Stimulated activated CD8-positive, alpha-beta memory T cell treated with anti-CD3 and anti-CD28 coated beads, Interleukin-12 subunit alpha, Interleukin-12 subunit beta, amount 100 ng/mL, for 24 hours (primary cell): ENCODE results near the gene PCDHB15.
"Not testable (repeated sequence)": the region's sequence is repeated elsewhere in the genome, so short reads cannot be mapped to it uniquely, and the experiment has no call there.

Experiments
- DNase-seq: peaks from one replicate; pipeline ENCODE4 v3.0.0-alpha.2; 2020; ENCODE audit errors: extremely low read depth

PCDHB15 gene

GRCh38 chr5:141247434-141247833, 2.2 kb downstream of the PCDHB15 start:
- not testable (repeated sequence) for DNase-seq

- DNase-seq: no peak
Measured at GRCh38 chr5:141250576-141250975, 5.4 kb downstream of the PCDHB15 start.

- DNase-seq: no peak
Measured at GRCh38 chr5:141258464-141258863, 13.3 kb downstream of the PCDHB15 start.

- no peak for DNase-seq
Measured at GRCh38 chr5:141258948-141259347, 13.8 kb downstream of the PCDHB15 start.

GRCh38 chr5:141260458-141261237, 15.5 kb downstream of the PCDHB15 start:
- no peak for DNase-seq

- no peak for DNase-seq
Measured at GRCh38 chr5:141261238-141261546, 16.0 kb downstream of the PCDHB15 start.

GRCh38 chr5:141269195-141269594, 24.0 kb downstream of the PCDHB15 start:
- no peak for DNase-seq

- no peak for DNase-seq
Measured at GRCh38 chr5:141272906-141273305, 27.7 kb downstream of the PCDHB15 start.

- DNase-seq: no peak
Measured at GRCh38 chr5:141298376-141298775, 53.2 kb downstream of the PCDHB15 start.
